MM.1S (cell line): ENCODE data around the gene CACNB4.
"Not testable (repeated sequence)": the region's sequence is repeated elsewhere in the genome, so short reads cannot be mapped to it uniquely, and the experiment has no call there.

Source experiments
- DNase-seq: peaks from one replicate; pipeline ENCODE4 v3.0.0-alpha.2; 2015
- H2AFZ ChIP-seq: fragments of 300-600 bp; sonication (generic); 2 replicates; pipeline ENCODE4 v1.6.0; 2016; ENCODE audit warnings: antibody characterized with exemption, low read length
- H3F3A ChIP-seq: fragments of 300-600 bp; sonication (generic); 2 replicates; pipeline ENCODE4 v1.6.1; 2016; ENCODE audit warnings: mild to moderate bottlenecking, antibody characterized with exemption, low read length, moderate library complexity, mixed read lengths; ENCODE audit not compliant: insufficient read depth
- H3K27ac ChIP-seq: fragments of 300-600 bp; sonication (generic); 2 replicates; pipeline ENCODE4 v1.5.1; 2016; ENCODE audit warnings: mild to moderate bottlenecking, low read length
- H3K27me3 ChIP-seq: fragments of 300-600 bp; sonication (generic); replicated peaks from 2 replicates; pipeline ENCODE4 v1.6.0; 2016; ENCODE audit warnings: low read length; ENCODE audit not compliant: insufficient read depth
- H3K36me3 ChIP-seq: fragments of 300-600 bp; sonication (generic); replicated peaks from 2 replicates; pipeline ENCODE4 v1.6.1; 2016; ENCODE audit warnings: mild to moderate bottlenecking, low read length, mixed read lengths; ENCODE audit not compliant: insufficient read depth
- H3K4me1 ChIP-seq: fragments of 300-600 bp; sonication (generic); 2 replicates; pipeline ENCODE4 v1.6.1; 2016; ENCODE audit warnings: low read length, mixed read lengths
- H3K4me2 ChIP-seq: fragments of 300-600 bp; sonication (generic); 2 replicates; pipeline ENCODE4 v1.6.0; 2016; ENCODE audit warnings: low read depth, low read length
- H3K4me3 ChIP-seq: fragments of 300-600 bp; sonication (generic); 2 replicates; pipeline ENCODE4 v1.5.1; 2016; ENCODE audit warnings: low read length, mixed read lengths
- H3K79me2 ChIP-seq: fragments of 300-600 bp; sonication (generic); 2 replicates; pipeline ENCODE4 v1.6.1; 2016; ENCODE audit warnings: mixed run types, low read length, mixed read lengths
- H3K9ac ChIP-seq: fragments of 300-600 bp; sonication (generic); 2 replicates; pipeline ENCODE4 v1.6.1; 2016; ENCODE audit warnings: low read length, mixed read lengths
- H3K9me2 ChIP-seq: fragments of 300-600 bp; sonication (generic); replicated peaks from 2 replicates; pipeline ENCODE4 v1.6.1; 2016; ENCODE audit warnings: mild to moderate bottlenecking, low read length, mixed read lengths; ENCODE audit not compliant: insufficient read depth
- H3K9me3 ChIP-seq: fragments of 300-600 bp; sonication (generic); replicated peaks from 2 replicates; pipeline ENCODE4 v1.6.1; 2016; ENCODE audit warnings: mild to moderate bottlenecking, low read length, mixed read lengths; ENCODE audit not compliant: insufficient read depth
- H4K20me1 ChIP-seq: fragments of 300-600 bp; sonication (generic); 2 replicates; pipeline ENCODE4 v1.6.1; 2016; ENCODE audit warnings: mild to moderate bottlenecking, low read length, moderate library complexity, mixed read lengths; ENCODE audit not compliant: insufficient read depth
- CTCF ChIP-seq: fragments of 300-600 bp; sonication (generic); IDR thresholded peaks from 2 replicates; pipeline ENCODE4 v1.5.1; 2016; ENCODE audit warnings: antibody characterized with exemption, low read length, mixed read lengths
- EZH2 ChIP-seq: fragments of 300-600 bp; sonication (generic); optimal IDR thresholded peaks from 2 replicates; pipeline ENCODE3; 2017; ENCODE audit warnings: low read depth, mild to moderate bottlenecking, antibody characterized with exemption, low read length, mixed read lengths
- EZH2phosphoT487 ChIP-seq: fragments of 300-600 bp; sonication (generic); IDR thresholded peaks from 2 replicates; pipeline ENCODE4 v1.6.1; 2018; ENCODE audit warnings: antibody characterized with exemption, low read length

Gene CACNB4

DNA sequence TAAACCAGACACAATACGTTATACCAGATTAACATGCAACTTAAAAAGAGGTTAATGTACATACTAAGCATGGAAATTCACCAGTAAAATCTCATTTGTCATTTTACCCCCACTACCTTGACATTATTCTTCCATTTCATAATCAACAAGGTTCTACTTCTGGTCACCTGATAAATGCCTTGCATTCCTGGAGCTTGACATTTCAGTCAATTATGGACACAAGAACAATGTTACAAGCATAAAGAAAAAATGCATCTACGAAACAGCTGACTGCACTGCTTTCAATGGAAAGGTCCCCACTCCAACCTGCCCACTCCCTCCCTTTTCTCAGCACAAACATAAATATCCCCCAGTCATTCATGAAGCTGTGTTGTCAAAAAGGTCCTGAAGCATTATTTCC lies 302.1 kb downstream of the CACNB4 start:
- H3K36me3 ChIP-seq, result no peaks in the 10 kb centered on the region
- H3K79me2 ChIP-seq, result no peaks in the 10 kb centered on the region
- H3K9ac ChIP-seq, result no peak overlapping the region
- no peaks in the 10 kb centered on the region for H3F3A ChIP-seq
- no peaks in the 10 kb centered on the region for H3K4me1 ChIP-seq
- DNase-seq, result no peak
- no peaks in the 10 kb centered on the region for H4K20me1 ChIP-seq
- TF ChIP-seq CTCF, result no peak
- H3K9me3 ChIP-seq, result no peaks in the 10 kb centered on the region
- H3K4me2 ChIP-seq, result no peak overlapping the region
- H3K27me3 ChIP-seq, result no peaks in the 10 kb centered on the region
- H3K9me2 ChIP-seq, result no peaks in the 10 kb centered on the region
- H2AFZ ChIP-seq, result no peak overlapping the region
- H3K27ac ChIP-seq, result no peak overlapping the region
- no peak overlapping the region for H3K4me3 ChIP-seq

DNA sequence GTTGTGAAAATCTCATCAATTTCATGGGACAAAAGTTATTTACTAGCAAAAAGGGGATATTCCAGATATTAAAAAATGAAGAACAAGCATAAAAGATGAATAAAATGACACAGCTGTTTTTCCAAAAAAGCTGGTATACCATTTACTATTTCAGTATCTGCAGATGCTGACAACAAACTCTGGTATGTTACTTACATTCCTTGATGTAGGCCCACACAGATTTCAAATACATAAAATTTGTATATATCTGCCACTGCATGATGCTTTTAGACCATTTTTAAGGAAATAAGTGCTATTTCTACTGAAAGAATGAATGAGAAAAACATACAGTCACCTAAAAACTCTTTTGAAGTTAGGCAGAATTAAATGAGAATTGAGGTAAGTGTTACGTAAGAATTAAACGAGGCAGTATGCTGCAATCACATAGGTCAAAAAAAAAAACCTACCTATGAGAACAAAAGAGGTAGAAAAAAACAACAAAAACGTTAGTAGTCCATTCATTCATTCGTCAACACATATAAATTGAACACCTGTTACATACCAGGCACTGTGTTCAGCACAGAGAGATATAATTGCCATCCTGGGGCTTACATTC lies 303.1 kb downstream of the CACNB4 start:
- no peak overlapping the region for H3K27ac ChIP-seq
- H2AFZ ChIP-seq, result no peak overlapping the region
- H3K79me2 ChIP-seq, result no peaks in the 10 kb centered on the region
- H3F3A ChIP-seq, result no peaks in the 10 kb centered on the region
- no peaks in the 10 kb centered on the region for H3K9me3 ChIP-seq
- H3K4me3 ChIP-seq, result no peak overlapping the region
- H3K4me2 ChIP-seq, result no peak overlapping the region
- H3K4me1 ChIP-seq, result no peaks in the 10 kb centered on the region
- no peaks in the 10 kb centered on the region for H3K9me2 ChIP-seq
- no peak for DNase-seq
- H4K20me1 ChIP-seq, result no peaks in the 10 kb centered on the region
- TF ChIP-seq EZH2phosphoT487 (no peak), EZH2 (no peak), CTCF (no peak)
- H3K9ac ChIP-seq, result no peak overlapping the region
- H3K27me3 ChIP-seq, result no peaks in the 10 kb centered on the region
- no peaks in the 10 kb centered on the region for H3K36me3 ChIP-seq

GRCh38 chr2:151794422-151794821 lies 304.4 kb downstream of the CACNB4 start:
- DNase-seq, H3K4me2 ChIP-seq, H3K9ac ChIP-seq: not testable (repeated sequence)

DNA sequence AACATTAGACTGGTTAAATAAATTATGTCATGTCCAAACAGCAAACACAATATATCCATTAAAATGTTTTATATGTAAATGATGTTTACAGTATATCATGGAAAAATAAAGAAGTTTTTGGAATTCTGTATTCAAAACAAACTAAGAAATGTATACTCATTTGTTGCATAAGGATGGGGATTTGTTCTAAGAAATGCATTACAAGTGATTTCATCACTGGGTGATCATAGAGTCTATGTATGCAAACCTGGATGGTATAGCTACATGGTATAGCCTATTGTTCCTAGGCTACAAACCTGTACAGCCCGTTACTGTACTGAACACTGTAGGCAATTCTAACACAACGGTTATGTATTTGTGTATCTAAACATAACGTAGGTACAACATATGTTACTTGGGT lies 305.7 kb downstream of the CACNB4 start:
- Histone ChIP-seq H3K9me2 (no peaks in the 10 kb centered on the region), H3K79me2 (no peaks in the 10 kb centered on the region), H3K27me3 (no peaks in the 10 kb centered on the region), H3K4me3 (no peak overlapping the region), H3K27ac (no peak overlapping the region), H3K4me1 (no peaks in the 10 kb centered on the region), H3K9me3 (no peaks in the 10 kb centered on the region), H2AFZ (no peak overlapping the region), H3K4me2 (no peak overlapping the region), H3F3A (no peaks in the 10 kb centered on the region), H3K9ac (no peak overlapping the region), H4K20me1 (no peaks in the 10 kb centered on the region), H3K36me3 (no peaks in the 10 kb centered on the region)
- no peak for DNase-seq
- TF ChIP-seq CTCF, result no peak
- no peak for TF ChIP-seq EZH2phosphoT487
- no peak for TF ChIP-seq EZH2

More at GRCh38 chr2:151794422-151794821, 304.4 kb downstream of the CACNB4 start:
- H3K27ac ChIP-seq, H3K36me3 ChIP-seq, H2AFZ ChIP-seq, H3K4me3 ChIP-seq, H3F3A ChIP-seq, H3K9me3 ChIP-seq, H4K20me1 ChIP-seq, H3K9me2 ChIP-seq, H3K79me2 ChIP-seq, H3K4me1 ChIP-seq, H3K27me3 ChIP-seq: not testable (repeated sequence)
